ENCODE measurements around the gene GCC1.

The GCC1 gene

GRCh38 chr7:127585044-127585953 is at the start of gene GCC1:
TSS of gene GCC1 (minus strand) at chr7:127585596. CDS start at chr7:127585182, 414 bp downstream.
- Histone ChIP-seq H3K27ac (ENCODE audit: low read depth, low read length) (peak within 1 kb of the TSS; percentile 90), H3K36me3 (ENCODE audit: control insufficient read depth in 5 of 5, insufficient read depth in 5 of 5, low read length in 5 of 5) (peaks cover 3 to 29% (median 21%) of the 10 kb centered on the region in 5 donors), H3K4me3 (ENCODE audit: low read depth in 1 of 5, low read length in 5 of 5) (peak within 1 kb of the TSS; percentile 70 to 92 (median 84)), H3K27me3 (ENCODE audit: control insufficient read depth in 5 of 5, insufficient read depth in 4 of 5, low read length in 5 of 5) (no peaks in the 10 kb centered on the region), H3K4me1 (ENCODE audit: control insufficient read depth in 5 of 5, insufficient read depth in 5 of 5, low read length in 5 of 5) (peaks cover 27 to 79% (median 72%) of the 10 kb centered on the region in 5 donors), H3K9me3 (ENCODE audit: control insufficient read depth in 5 of 5, low read length in 5 of 5) (no peaks in the 10 kb centered on the region), H3K9ac (ENCODE audit: low read length in 5 of 5) (peak within 1 kb of the TSS; percentile 68 to 94 (median 90))

GRCh38 chr7:127632276-127632910 is 47.0 kb upstream of the GCC1 start:
- Histone ChIP-seq H3K9ac (ENCODE audit: low read length in 5 of 5) (no peak overlapping the region), H3K9me3 (ENCODE audit: control insufficient read depth in 5 of 5, low read length in 5 of 5) (no peaks in the 10 kb centered on the region), H3K27ac (ENCODE audit: low read depth, low read length) (no peak overlapping the region), H3K36me3 (ENCODE audit: control insufficient read depth in 5 of 5, insufficient read depth in 5 of 5, low read length in 5 of 5) (no peaks in the 10 kb centered on the region), H3K4me1 (ENCODE audit: control insufficient read depth in 5 of 5, insufficient read depth in 5 of 5, low read length in 5 of 5) (peaks cover 0 to 5% (median 0%) of the 10 kb centered on the region in 5 donors), H3K27me3 (ENCODE audit: control insufficient read depth in 5 of 5, insufficient read depth in 4 of 5, low read length in 5 of 5) (no peaks in the 10 kb centered on the region), H3K4me3 (ENCODE audit: low read depth in 1 of 5, low read length in 5 of 5) (no peak overlapping the region)

GRCh38 chr7:127629268-127629854 is 44.0 kb upstream of the GCC1 start:
- no peaks in the 10 kb centered on the region for H3K36me3 ChIP-seq (ENCODE audit: control insufficient read depth in 5 of 5, insufficient read depth in 5 of 5, low read length in 5 of 5)
- H3K4me1 ChIP-seq (ENCODE audit: control insufficient read depth in 5 of 5, insufficient read depth in 5 of 5, low read length in 5 of 5) = peaks cover 0 to 2% (median 0%) of the 10 kb centered on the region in 5 donors
- no peak overlapping the region for H3K9ac ChIP-seq (ENCODE audit: low read length in 5 of 5)
- no peak overlapping the region for H3K4me3 ChIP-seq (ENCODE audit: low read depth in 1 of 5, low read length in 5 of 5)
- no peaks in the 10 kb centered on the region for H3K27me3 ChIP-seq (ENCODE audit: control insufficient read depth in 5 of 5, insufficient read depth in 4 of 5, low read length in 5 of 5)
- no peaks in the 10 kb centered on the region for H3K9me3 ChIP-seq (ENCODE audit: control insufficient read depth in 5 of 5, low read length in 5 of 5)
- no peak overlapping the region for H3K27ac ChIP-seq (ENCODE audit: low read depth, low read length)

GRCh38 chr7:127628445-127628844 is 43.0 kb upstream of the GCC1 start:
- Histone ChIP-seq H3K27me3 (ENCODE audit: control insufficient read depth in 5 of 5, insufficient read depth in 4 of 5, low read length in 5 of 5) (no peaks in the 10 kb centered on the region), H3K4me3 (ENCODE audit: low read depth in 1 of 5, low read length in 5 of 5) (no peak overlapping the region), H3K9me3 (ENCODE audit: control insufficient read depth in 5 of 5, low read length in 5 of 5) (no peaks in the 10 kb centered on the region), H3K27ac (ENCODE audit: low read depth, low read length) (no peak overlapping the region), H3K4me1 (ENCODE audit: control insufficient read depth in 5 of 5, insufficient read depth in 5 of 5, low read length in 5 of 5) (peaks cover 0 to 2% (median 0%) of the 10 kb centered on the region in 5 donors), H3K9ac (ENCODE audit: low read length in 5 of 5) (no peak overlapping the region), H3K36me3 (ENCODE audit: control insufficient read depth in 5 of 5, insufficient read depth in 5 of 5, low read length in 5 of 5) (no peaks in the 10 kb centered on the region)

GRCh38 chr7:127625331-127625730 is 39.9 kb upstream of the GCC1 start:
- Histone ChIP-seq H3K4me1 (ENCODE audit: control insufficient read depth in 5 of 5, insufficient read depth in 5 of 5, low read length in 5 of 5) (peaks cover 0 to 2% (median 0%) of the 10 kb centered on the region in 5 donors), H3K9me3 (ENCODE audit: control insufficient read depth in 5 of 5, low read length in 5 of 5) (no peaks in the 10 kb centered on the region), H3K27ac (ENCODE audit: low read depth, low read length) (no peak overlapping the region), H3K36me3 (ENCODE audit: control insufficient read depth in 5 of 5, insufficient read depth in 5 of 5, low read length in 5 of 5) (no peaks in the 10 kb centered on the region), H3K27me3 (ENCODE audit: control insufficient read depth in 5 of 5, insufficient read depth in 4 of 5, low read length in 5 of 5) (peaks cover 3 to 11% (median 6%) of the 10 kb centered on the region in 5 donors), H3K4me3 (ENCODE audit: low read depth in 1 of 5, low read length in 5 of 5) (no peak overlapping the region), H3K9ac (ENCODE audit: low read length in 5 of 5) (no peak overlapping the region)

- Histone ChIP-seq H3K4me3 (ENCODE audit: low read depth in 1 of 5, low read length in 5 of 5) (no peak overlapping the region), H3K36me3 (ENCODE audit: control insufficient read depth in 5 of 5, insufficient read depth in 5 of 5, low read length in 5 of 5) (no peaks in the 10 kb centered on the region)
Measured at GRCh38 chr7:127620406-127621233, 35.2 kb upstream of the GCC1 start.

GRCh38 chr7:127619681-127620405 is 34.4 kb upstream of the GCC1 start:
- H3K4me3 ChIP-seq (ENCODE audit: low read depth in 1 of 5, low read length in 5 of 5) = no peak overlapping the region
- no peak overlapping the region for H3K9ac ChIP-seq (ENCODE audit: low read length in 5 of 5)
- no peaks in the 10 kb centered on the region for H3K9me3 ChIP-seq (ENCODE audit: control insufficient read depth in 5 of 5, low read length in 5 of 5)
- peaks cover 0 to 5% (median 0%) of the 10 kb centered on the region in 5 donors for H3K4me1 ChIP-seq (ENCODE audit: control insufficient read depth in 5 of 5, insufficient read depth in 5 of 5, low read length in 5 of 5)
- H3K27ac ChIP-seq (ENCODE audit: low read depth, low read length) = no peak overlapping the region
- H3K27me3 ChIP-seq (ENCODE audit: control insufficient read depth in 5 of 5, insufficient read depth in 4 of 5, low read length in 5 of 5) = peaks cover 30 to 42% (median 36%) of the 10 kb centered on the region in 5 donors
- no peaks in the 10 kb centered on the region for H3K36me3 ChIP-seq (ENCODE audit: control insufficient read depth in 5 of 5, insufficient read depth in 5 of 5, low read length in 5 of 5)

More at GRCh38 chr7:127620406-127621233, 35.2 kb upstream of the GCC1 start:
- Histone ChIP-seq H3K27me3 (ENCODE audit: control insufficient read depth in 5 of 5, insufficient read depth in 4 of 5, low read length in 5 of 5) (peaks cover 22 to 36% (median 30%) of the 10 kb centered on the region in 5 donors), H3K9ac (ENCODE audit: low read length in 5 of 5) (no peak overlapping the region), H3K9me3 (ENCODE audit: control insufficient read depth in 5 of 5, low read length in 5 of 5) (no peaks in the 10 kb centered on the region), H3K27ac (ENCODE audit: low read depth, low read length) (no peak overlapping the region), H3K4me1 (ENCODE audit: control insufficient read depth in 5 of 5, insufficient read depth in 5 of 5, low read length in 5 of 5) (peaks cover 0 to 5% (median 0%) of the 10 kb centered on the region in 5 donors)

GRCh38 chr7:127618775-127619174 is 33.4 kb upstream of the GCC1 start:
- peaks cover 0 to 5% (median 0%) of the 10 kb centered on the region in 5 donors for H3K4me1 ChIP-seq (ENCODE audit: control insufficient read depth in 5 of 5, insufficient read depth in 5 of 5, low read length in 5 of 5)
- no peak overlapping the region for H3K9ac ChIP-seq (ENCODE audit: low read length in 5 of 5)
- no peaks in the 10 kb centered on the region for H3K9me3 ChIP-seq (ENCODE audit: control insufficient read depth in 5 of 5, low read length in 5 of 5)
- no peaks in the 10 kb centered on the region for H3K36me3 ChIP-seq (ENCODE audit: control insufficient read depth in 5 of 5, insufficient read depth in 5 of 5, low read length in 5 of 5)
- H3K4me3 ChIP-seq (ENCODE audit: low read depth in 1 of 5, low read length in 5 of 5) = no peak overlapping the region
- H3K27me3 ChIP-seq (ENCODE audit: control insufficient read depth in 5 of 5, insufficient read depth in 4 of 5, low read length in 5 of 5) = peaks cover 33 to 44% (median 39%) of the 10 kb centered on the region in 5 donors
- no peak overlapping the region for H3K27ac ChIP-seq (ENCODE audit: low read depth, low read length)

- H3K4me1 ChIP-seq (ENCODE audit: control insufficient read depth in 5 of 5, insufficient read depth in 5 of 5, low read length in 5 of 5) = peaks cover 0 to 5% (median 0%) of the 10 kb centered on the region in 5 donors
- H3K9ac ChIP-seq (ENCODE audit: low read length in 5 of 5) = no peak within 1 kb of the TSS
- H3K36me3 ChIP-seq (ENCODE audit: control insufficient read depth in 5 of 5, insufficient read depth in 5 of 5, low read length in 5 of 5) = no peaks in the 10 kb centered on the region
- no peak within 1 kb of the TSS for H3K4me3 ChIP-seq (ENCODE audit: low read depth in 1 of 5, low read length in 5 of 5)
- no peaks in the 10 kb centered on the region for H3K9me3 ChIP-seq (ENCODE audit: control insufficient read depth in 5 of 5, low read length in 5 of 5)
- H3K27ac ChIP-seq (ENCODE audit: low read depth, low read length) = no peak within 1 kb of the TSS
- H3K27me3 ChIP-seq (ENCODE audit: control insufficient read depth in 5 of 5, insufficient read depth in 4 of 5, low read length in 5 of 5) = peaks cover 33 to 44% (median 39%) of the 10 kb centered on the region in 5 donors
Measured at GRCh38 chr7:127618042-127618441, 32.6 kb upstream of the GCC1 start, which contains the start of gene PAX4. TSS of gene PAX4 (minus strand) at chr7:127618142. CDS start at chr7:127615928, 2,214 bp downstream.
